Measurements from ENCODE around the gene DUOXA1.

DUOXA1 gene

GRCh38 chr15:45129651-45130129 lies at the start of gene DUOXA1, which contains the start of gene DUOX1:
DUOXA1 (minus strand) TSS chr15:45129879; CDS start chr15:45123014, 6,865 bp downstream.
DUOX1 (plus strand) TSS chr15:45129994; CDS start chr15:45131967, 1,973 bp downstream.
- no peak for DNase-seq (ENCODE audit: low read depth in 2 of 2, low spot score in 1 of 2)

GRCh38 chr15:45177285-45177684 lies 47.6 kb upstream of the DUOXA1 start:
- no peak for DNase-seq (ENCODE audit: low read depth in 2 of 2, low spot score in 1 of 2)

- no peak for DNase-seq (ENCODE audit: low read depth in 2 of 2, low spot score in 1 of 2)
These were observed 44.9 kb upstream of the DUOXA1 start for GRCh38 chr15:45174577-45174976.

- no peak for DNase-seq (ENCODE audit: low read depth in 2 of 2, low spot score in 1 of 2)
These were observed 44.4 kb upstream of the DUOXA1 start for GRCh38 chr15:45174069-45174468.

GRCh38 chr15:45171912-45172311 lies 42.2 kb upstream of the DUOXA1 start:
- no peak for DNase-seq (ENCODE audit: low read depth in 2 of 2, low spot score in 1 of 2)

- no peak for DNase-seq (ENCODE audit: low read depth in 2 of 2, low spot score in 1 of 2)
These were observed 40.2 kb upstream of the DUOXA1 start for GRCh38 chr15:45169608-45170480.

- no peak for DNase-seq (ENCODE audit: low read depth in 2 of 2, low spot score in 1 of 2)
These were observed 39.3 kb upstream of the DUOXA1 start for GRCh38 chr15:45168751-45169551.

- no peak for DNase-seq (ENCODE audit: low read depth in 2 of 2, low spot score in 1 of 2)
These were observed 38.6 kb upstream of the DUOXA1 start for GRCh38 chr15:45168286-45168685.

- DNase-seq (ENCODE audit: low read depth in 2 of 2, low spot score in 1 of 2), result no peak
These were observed 38.0 kb upstream of the DUOXA1 start for GRCh38 chr15:45167631-45168205.

- peak; percentile 40 to 63 for DNase-seq (ENCODE audit: low read depth in 2 of 2, low spot score in 1 of 2)
These were observed 37.4 kb upstream of the DUOXA1 start for GRCh38 chr15:45166834-45167630.

- DNase-seq (ENCODE audit: low read depth in 2 of 2, low spot score in 1 of 2), result no peak
These were observed 35.9 kb upstream of the DUOXA1 start for GRCh38 chr15:45165536-45165935.

GRCh38 chr15:45164914-45165313 lies 35.2 kb upstream of the DUOXA1 start:
- no peak for DNase-seq (ENCODE audit: low read depth in 2 of 2, low spot score in 1 of 2)

GRCh38 chr15:45163508-45163856 lies 33.8 kb upstream of the DUOXA1 start:
- DNase-seq (ENCODE audit: low read depth in 2 of 2, low spot score in 1 of 2), result no peak

GRCh38 chr15:45162771-45163507 lies 33.3 kb upstream of the DUOXA1 start:
- peak; percentile 32 to 37 for DNase-seq (ENCODE audit: low read depth in 2 of 2, low spot score in 1 of 2)

GRCh38 chr15:45161666-45162065 lies 32.0 kb upstream of the DUOXA1 start:
- no peak for DNase-seq (ENCODE audit: low read depth in 2 of 2, low spot score in 1 of 2)

- no peak for DNase-seq (ENCODE audit: low read depth in 2 of 2, low spot score in 1 of 2)
These were observed 28.3 kb upstream of the DUOXA1 start for GRCh38 chr15:45157974-45158373.

GRCh38 chr15:45156744-45157455 lies 27.2 kb upstream of the DUOXA1 start:
- DNase-seq (ENCODE audit: low read depth in 2 of 2, low spot score in 1 of 2), result no peak

GRCh38 chr15:45155739-45156138 lies 26.1 kb upstream of the DUOXA1 start:
- DNase-seq (ENCODE audit: low read depth in 2 of 2, low spot score in 1 of 2), result no peak
